A549 (cell line): ENCODE measurements around the gene TJP1.

Source experiments
- BHLHE40 ChIP-seq: IDR thresholded peaks from 2 replicates; pipeline ENCODE4 v1.6.1; 2012; ENCODE audit warnings: low read depth, low read length, inconsistent platforms
- CBX2 ChIP-seq: fragments of 200-600 bp; sonication (generic); IDR thresholded peaks from 2 replicates; pipeline ENCODE4 v1.6.1; 2016; ENCODE audit warnings: low read depth, mild to moderate bottlenecking, borderline replicate concordance
- CTCF ChIP-seq: fragments of >200 bp; sonication (Bioruptor Twin); formaldehyde crosslinking; IDR thresholded peaks from 3 replicates; pipeline ENCODE4 v1.5.1; 2016
- TF ChIP-seq, protein P1 (sequence below): fragments of 200-600 bp; sonication (generic); IDR thresholded peaks from 2 replicates; pipeline ENCODE4 v1.6.1; 2016; ENCODE audit warnings: antibody characterized with exemption, mild to moderate bottlenecking, moderate library complexity

GRCh38 chr15:29849218-29849617 lies 26.9 kb upstream of the TJP1 start:
- TF ChIP-seq, protein P1, sequence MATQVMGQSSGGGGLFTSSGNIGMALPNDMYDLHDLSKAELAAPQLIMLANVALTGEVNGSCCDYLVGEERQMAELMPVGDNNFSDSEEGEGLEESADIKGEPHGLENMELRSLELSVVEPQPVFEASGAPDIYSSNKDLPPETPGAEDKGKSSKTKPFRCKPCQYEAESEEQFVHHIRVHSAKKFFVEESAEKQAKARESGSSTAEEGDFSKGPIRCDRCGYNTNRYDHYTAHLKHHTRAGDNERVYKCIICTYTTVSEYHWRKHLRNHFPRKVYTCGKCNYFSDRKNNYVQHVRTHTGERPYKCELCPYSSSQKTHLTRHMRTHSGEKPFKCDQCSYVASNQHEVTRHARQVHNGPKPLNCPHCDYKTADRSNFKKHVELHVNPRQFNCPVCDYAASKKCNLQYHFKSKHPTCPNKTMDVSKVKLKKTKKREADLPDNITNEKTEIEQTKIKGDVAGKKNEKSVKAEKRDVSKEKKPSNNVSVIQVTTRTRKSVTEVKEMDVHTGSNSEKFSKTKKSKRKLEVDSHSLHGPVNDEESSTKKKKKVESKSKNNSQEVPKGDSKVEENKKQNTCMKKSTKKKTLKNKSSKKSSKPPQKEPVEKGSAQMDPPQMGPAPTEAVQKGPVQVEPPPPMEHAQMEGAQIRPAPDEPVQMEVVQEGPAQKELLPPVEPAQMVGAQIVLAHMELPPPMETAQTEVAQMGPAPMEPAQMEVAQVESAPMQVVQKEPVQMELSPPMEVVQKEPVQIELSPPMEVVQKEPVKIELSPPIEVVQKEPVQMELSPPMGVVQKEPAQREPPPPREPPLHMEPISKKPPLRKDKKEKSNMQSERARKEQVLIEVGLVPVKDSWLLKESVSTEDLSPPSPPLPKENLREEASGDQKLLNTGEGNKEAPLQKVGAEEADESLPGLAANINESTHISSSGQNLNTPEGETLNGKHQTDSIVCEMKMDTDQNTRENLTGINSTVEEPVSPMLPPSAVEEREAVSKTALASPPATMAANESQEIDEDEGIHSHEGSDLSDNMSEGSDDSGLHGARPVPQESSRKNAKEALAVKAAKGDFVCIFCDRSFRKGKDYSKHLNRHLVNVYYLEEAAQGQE: no peak
- no peak for TF ChIP-seq BHLHE40
- TF ChIP-seq CTCF: no peak
- no peak for TF ChIP-seq CBX2
